Left ventricle myocardium inferior (tissue), 1 donor: ENCODE measurements around the gene TAF1B. TPM values are rescaled to one million over a fixed set of nuclear protein-coding genes. Genes with fewer than 3 reads are reported as not detected.

Experiments used
- DNase-seq: peaks from one replicate; pipeline ENCODE4 v3.0.0-alpha.2; 2020
- H3K27ac ChIP-seq: fragments of 200-600 bp; replicated peaks from 2 replicates; pipeline ENCODE4 v1.8.0; 2021
- H3K27me3 ChIP-seq: fragments of 200-600 bp; 2 replicates; pipeline ENCODE4 v1.8.0; 2021; ENCODE audit warnings: low read depth
- H3K36me3 ChIP-seq: fragments of 200-600 bp; 2 replicates; pipeline ENCODE4 v1.8.0; 2021
- H3K4me1 ChIP-seq: fragments of 200-600 bp; 2 replicates; pipeline ENCODE4 v1.8.0; 2021
- H3K4me3 ChIP-seq: fragments of 200-600 bp; 2 replicates; pipeline ENCODE4 v1.8.0; 2021; ENCODE audit warnings: mild to moderate bottlenecking, moderate library complexity
- H3K9me3 ChIP-seq: fragments of 200-600 bp; replicated peaks from 2 replicates; pipeline ENCODE4 v1.8.0; 2021
- CTCF ChIP-seq: fragments of 200-600 bp; IDR thresholded peaks from 2 replicates; pipeline ENCODE4 v1.8.0; 2021; ENCODE audit warnings: antibody characterized with exemption, mild to moderate bottlenecking, borderline replicate concordance
- intact Hi-C: fragments of 100-400 bp; cut with micrococcal nuclease; formaldehyde crosslinking; loops from one replicate; pipeline ENCODE4 v1.11.0; 2022
- total RNA-seq: library from RNA; stranded (reverse); fragmentation: NEBNext Ultra II Directional; extraction: Animal tissue kit (Norgen Biotek cat#: 25700); gene quantifications from one replicate; pipeline ENCODE4 v1.2.1, GENCODE V29; 2021
- donor health status: DM: no; HTN: yes; CAD: no; lungs with severe emphysema.

Gene TAF1B
- total RNA-seq, 1 donor from 2014 or later, result 4.2 TPM

DNA sequence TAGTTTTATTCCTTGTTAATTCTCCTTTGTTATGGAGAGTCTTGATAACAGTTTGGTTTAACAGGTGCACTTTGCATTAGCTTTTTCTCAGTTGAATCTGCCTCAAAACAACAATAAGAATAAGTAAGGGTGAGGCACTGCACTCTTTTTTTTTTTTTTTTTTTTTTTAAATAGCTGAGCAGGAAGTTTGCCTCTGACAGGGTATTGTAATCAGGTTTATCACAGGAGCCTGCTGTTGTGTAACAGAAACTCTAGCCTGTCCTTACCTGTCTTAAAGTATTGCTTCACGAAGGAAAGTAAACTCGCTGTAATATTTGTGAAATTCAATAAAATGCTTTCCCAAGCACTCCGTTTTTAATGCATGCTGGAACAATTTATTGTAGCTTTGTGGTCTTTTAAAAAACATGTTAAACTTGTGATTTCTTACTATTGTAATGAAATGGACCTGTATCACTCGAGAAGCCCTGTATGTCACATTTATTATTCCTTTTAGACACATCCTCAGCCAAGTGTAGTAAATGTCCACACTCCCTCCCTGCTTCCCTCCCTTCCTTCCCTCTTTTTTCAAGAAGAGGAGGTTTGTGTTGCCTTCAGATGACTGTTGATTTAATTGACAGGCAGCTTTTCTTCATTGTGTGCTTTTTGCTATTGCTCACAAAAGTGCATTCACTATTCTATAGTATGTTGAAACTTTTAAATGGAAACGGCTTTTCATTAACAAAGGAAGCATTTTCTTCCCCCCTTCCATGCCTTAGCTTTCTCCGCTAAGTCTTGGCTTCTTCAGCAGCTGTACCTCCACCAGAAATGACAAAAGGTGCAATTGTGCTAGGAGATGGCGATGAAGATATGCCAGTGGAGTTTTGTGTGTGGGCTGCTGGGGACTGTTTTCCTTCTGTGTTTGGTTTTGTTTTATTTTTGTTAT, 52.7 kb downstream of the TAF1B start:
- Histone ChIP-seq H3K27me3 (no peaks in the 10 kb centered on the region), H3K36me3 (no peaks in the 10 kb centered on the region), H3K9me3 (no peaks in the 10 kb centered on the region), H3K4me3 (no peak overlapping the region), H3K27ac (no peak overlapping the region), H3K4me1 (peaks cover 23% of the 10 kb centered on the region)
- intact Hi-C loops, result no loop called here
- DNase-seq, result no peak
- no peak for TF ChIP-seq CTCF

GRCh38 chr2:9897331-9897737, 54.1 kb downstream of the TAF1B start:
- H3K27me3 ChIP-seq, result no peaks in the 10 kb centered on the region
- intact Hi-C loops, result no loop called here
- TF ChIP-seq CTCF, result no peak
- no peak overlapping the region for H3K27ac ChIP-seq
- no peaks in the 10 kb centered on the region for H3K9me3 ChIP-seq
- H3K36me3 ChIP-seq, result no peaks in the 10 kb centered on the region
- H3K4me3 ChIP-seq, result no peak overlapping the region
- H3K4me1 ChIP-seq, result peaks cover 23% of the 10 kb centered on the region
- DNase-seq, result peak; percentile 41

- TF ChIP-seq CTCF, result no peak
- no peak for DNase-seq
- H3K36me3 ChIP-seq, result no peaks in the 10 kb centered on the region
- no peaks in the 10 kb centered on the region for H3K27me3 ChIP-seq
- intact Hi-C loops, result no loop called here
- peaks cover 23% of the 10 kb centered on the region for H3K4me1 ChIP-seq
- H3K9me3 ChIP-seq, result no peaks in the 10 kb centered on the region
- no peak overlapping the region for H3K27ac ChIP-seq
- H3K4me3 ChIP-seq, result no peak overlapping the region
These were observed 54.6 kb downstream of the TAF1B start for GRCh38 chr2:9897846-9898245.

GRCh38 chr2:9905413-9905812, 62.1 kb downstream of the TAF1B start:
- Histone ChIP-seq H3K27me3 (no peaks in the 10 kb centered on the region), H3K4me1 (no peaks in the 10 kb centered on the region), H3K4me3 (no peak overlapping the region), H3K27ac (no peak overlapping the region), H3K36me3 (no peaks in the 10 kb centered on the region), H3K9me3 (no peaks in the 10 kb centered on the region)
- TF ChIP-seq CTCF, result no peak
- intact Hi-C loops, result no loop called here
- DNase-seq, result no peak

GRCh38 chr2:9907402-9907801, 64.1 kb downstream of the TAF1B start:
- Histone ChIP-seq H3K9me3 (no peaks in the 10 kb centered on the region), H3K36me3 (no peaks in the 10 kb centered on the region), H3K4me1 (no peaks in the 10 kb centered on the region), H3K27ac (no peak overlapping the region), H3K27me3 (no peaks in the 10 kb centered on the region), H3K4me3 (no peak overlapping the region)
- intact Hi-C loops, result no loop called here
- TF ChIP-seq CTCF, result no peak
- no peak for DNase-seq
